Keratinocyte (primary cell): Measurements from ENCODE around the gene XPO4.

Experiments used
- CTCF ChIP-seq, 3 experiments: IDR thresholded peaks in 1 of 3; conservative IDR thresholded peaks in 1 of 3; optimal IDR thresholded peaks in 1 of 3; 2 replicates in 2 of 3; 3 replicates in 1 of 3; pipeline versions ENCODE3 to v1.5.1; 2011; ENCODE audit warnings: low read length in 3 of 3, mild to moderate bottlenecking in 3 of 3, moderate library complexity in 2 of 3, control low read depth in 1 of 3, inconsistent platforms in 1 of 3; ENCODE audit not compliant: insufficient read depth in 2 of 3; ENCODE audit errors: extremely low read depth in 1 of 3
- EZH2 ChIP-seq: IDR thresholded peaks from one replicate; pipeline ENCODE4 v1.6.1; 2012; ENCODE audit warnings: inconsistent platforms, mild to moderate bottlenecking, low read length, moderate library complexity

GRCh38 chr13:20923272-20923671 lies 20.7 kb upstream of the XPO4 start:
- TF ChIP-seq CTCF (optimal IDR thresholded peaks at IDR 0.05 in 1 of 3, IDR thresholded peaks at IDR 0.05 in 1 of 3, conservative IDR thresholded peaks at IDR 0.05 in 1 of 3; ENCODE audit: extremely low read depth in 1 of 3, insufficient read depth in 2 of 3, low read length in 3 of 3) (no peak), EZH2 (no peak)
